ENCODE results near the gene SEPTIN12.

Gene SEPTIN12

GRCh38 chr16:4783251-4783950 is 4.7 kb downstream of the SEPTIN12 start:
- no peak for DNase-seq

GRCh38 chr16:4780235-4780634 is 7.9 kb downstream of the SEPTIN12 start:
- DNase-seq, result no peak

DNA sequence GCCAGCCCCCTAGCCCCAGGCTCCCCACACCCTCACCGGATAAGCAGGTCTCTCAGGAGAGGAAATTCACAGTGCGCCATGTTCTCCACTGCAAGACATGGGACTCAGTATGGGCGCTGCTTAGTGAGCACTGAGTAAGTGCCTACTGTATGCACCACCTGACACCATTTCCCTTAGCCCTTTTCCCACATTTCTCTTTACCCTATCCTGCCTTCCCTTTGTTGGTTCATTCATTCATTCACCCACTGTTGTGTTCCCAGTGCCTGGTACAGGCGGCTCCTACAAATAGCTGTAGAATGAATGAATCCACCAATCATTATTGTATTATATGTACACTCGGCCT is 10.1 kb downstream of the SEPTIN12 start:
- DNase-seq, result no peak

- DNase-seq, result no peak
These were observed 10.7 kb downstream of the SEPTIN12 start for GRCh38 chr16:4777339-4778049.

DNA sequence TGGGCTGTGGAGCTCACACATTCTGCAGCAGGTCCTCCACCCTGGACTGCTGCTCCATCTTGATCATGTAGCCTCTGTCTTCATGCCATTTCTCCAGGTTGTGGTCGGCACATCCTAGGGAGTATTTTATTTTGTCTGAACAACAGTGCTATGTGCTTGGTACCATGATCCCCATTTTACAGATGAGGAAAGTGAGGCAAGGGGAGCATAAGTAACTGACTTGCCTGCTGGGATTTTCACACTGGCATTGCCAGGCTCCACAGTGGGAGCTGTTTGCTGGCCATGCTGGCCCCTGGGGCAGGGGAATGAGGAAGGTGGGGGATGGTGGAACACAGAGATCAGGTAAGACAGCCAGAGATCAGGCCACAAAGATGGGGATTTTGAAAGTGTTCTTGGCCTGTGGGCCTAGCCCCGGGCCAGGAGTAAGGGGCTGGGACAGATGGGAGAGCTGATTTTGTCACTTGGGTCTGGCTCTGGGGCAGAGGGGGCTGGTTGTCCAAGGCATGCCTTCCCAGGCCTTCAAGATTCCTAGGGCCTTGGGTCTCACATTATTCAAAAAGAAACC is 11.9 kb downstream of the SEPTIN12 start:
- no peak for DNase-seq

DNA sequence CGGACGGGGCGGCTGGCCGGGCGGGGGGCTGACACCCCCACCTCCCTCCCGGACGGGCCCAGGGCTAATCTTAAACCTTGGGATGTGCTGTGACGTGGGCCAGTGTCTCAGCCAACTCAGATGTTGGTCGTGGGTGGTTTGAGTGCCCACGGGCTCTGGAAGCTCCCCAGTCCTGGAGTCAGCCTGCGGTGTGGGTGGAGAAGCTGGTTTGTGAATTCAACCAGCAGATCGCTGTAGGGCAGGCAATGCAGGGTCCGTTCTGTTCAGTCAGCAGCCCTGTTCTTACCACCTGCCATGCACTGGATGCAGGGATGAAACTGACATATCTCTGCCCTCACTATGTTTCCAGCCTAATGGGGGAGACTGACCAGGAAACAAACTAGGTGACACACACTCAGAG is 13.1 kb downstream of the SEPTIN12 start:
- no peak for DNase-seq

GRCh38 chr16:4772351-4772750 is 15.8 kb downstream of the SEPTIN12 start:
- DNase-seq, result no peak

- DNase-seq, result no peak
These were observed 16.5 kb downstream of the SEPTIN12 start for GRCh38 chr16:4771646-4772045.

GRCh38 chr16:4769306-4769638 is 18.9 kb downstream of the SEPTIN12 start:
- DNase-seq, result no peak

GRCh38 chr16:4768549-4769305 is 19.4 kb downstream of the SEPTIN12 start:
- DNase-seq, result peak; percentile 58

- no peak for DNase-seq
These were observed 20.1 kb downstream of the SEPTIN12 start for GRCh38 chr16:4767872-4768548.

DNA sequence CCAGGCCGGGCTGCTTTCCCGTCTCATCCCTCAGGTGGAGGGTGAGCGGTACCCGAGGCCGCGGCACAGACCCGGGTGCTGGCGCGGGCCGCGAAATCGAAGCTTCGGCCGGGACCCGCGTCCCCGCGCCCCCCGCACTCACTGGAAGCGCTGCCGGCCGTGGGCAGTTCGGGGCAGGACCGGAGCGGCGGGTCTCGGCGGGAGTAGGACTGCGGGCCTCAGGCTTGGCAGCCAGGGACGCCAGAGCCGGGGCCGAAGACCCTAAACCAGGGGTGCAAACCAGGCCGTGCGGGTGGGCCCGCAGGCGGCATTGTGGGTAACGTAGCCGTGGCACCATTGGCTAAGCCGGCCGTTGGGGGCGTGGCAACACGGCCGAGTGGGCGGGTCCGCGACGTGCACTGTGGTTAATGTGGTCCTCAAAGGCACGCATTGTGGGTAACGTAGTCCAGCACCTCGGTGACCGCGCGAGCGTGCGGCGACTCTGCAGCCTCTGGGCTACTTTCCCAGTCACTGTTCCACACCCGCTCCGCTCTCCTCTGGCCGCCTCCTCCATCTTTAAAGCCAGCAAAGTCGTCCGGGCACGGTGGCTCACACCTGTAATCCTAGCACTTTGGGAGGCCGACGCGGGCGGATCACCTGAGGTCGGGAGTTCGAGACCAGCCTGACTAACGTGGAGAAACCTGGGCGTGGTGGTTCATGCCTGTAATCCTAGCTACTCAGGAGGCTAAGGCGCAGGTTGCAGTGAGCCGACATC is 21.1 kb downstream of the SEPTIN12 start, which contains the start of gene ZNF500:
Gene ZNF500, minus strand, starts transcription at position 288 of the 754 bp plus-strand sequence. CDS start 1,184 bp downstream, outside the sequence.
- peak; percentile 91 for DNase-seq

DNA sequence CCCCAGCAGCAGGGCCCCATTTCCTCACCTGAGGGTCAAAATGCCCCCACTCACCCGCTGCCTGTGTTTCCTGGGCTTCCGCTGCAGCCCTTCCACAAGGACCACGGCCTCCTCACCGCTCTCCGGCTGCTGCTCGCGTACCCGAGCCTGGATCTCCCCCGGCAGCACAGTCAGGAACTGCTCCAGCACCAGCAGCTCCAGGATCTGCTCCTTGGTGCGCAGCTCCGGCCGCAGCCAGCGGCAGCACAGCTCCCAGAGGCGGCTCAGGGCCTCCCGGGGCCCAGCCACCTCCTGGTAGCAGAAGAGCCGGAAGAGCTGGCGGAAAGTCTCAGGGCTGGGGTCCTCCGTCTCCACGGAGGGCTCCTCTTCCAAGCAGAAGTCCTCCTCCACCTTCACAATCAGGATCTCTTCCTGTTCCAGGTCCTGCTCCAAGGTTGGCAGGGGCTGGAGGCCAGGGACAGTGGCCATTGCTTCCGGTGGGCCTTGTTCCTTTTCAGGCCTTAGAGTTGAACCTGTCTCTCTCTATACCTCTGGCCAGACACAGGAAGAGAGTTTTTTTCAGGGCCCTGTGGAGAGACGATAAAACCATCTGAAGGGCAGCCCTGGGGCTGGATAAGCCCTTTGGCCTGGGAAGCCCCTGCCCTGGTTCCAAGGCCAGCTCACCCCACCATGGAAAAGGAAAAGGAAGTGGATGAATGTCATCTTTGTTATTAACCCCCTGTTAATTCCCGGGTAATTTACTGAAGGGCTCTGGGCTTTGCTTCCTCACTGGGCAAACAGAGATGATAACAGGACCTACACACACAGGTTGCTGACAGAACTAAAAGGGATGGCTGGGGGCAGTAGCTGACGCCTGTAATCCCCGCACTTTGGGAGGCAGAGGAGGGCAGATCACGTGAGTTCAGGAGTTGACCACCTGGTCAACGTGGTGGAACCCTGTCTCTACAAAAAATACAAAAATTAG is 22.4 kb downstream of the SEPTIN12 start:
- DNase-seq, result no peak

GRCh38 chr16:4763791-4764190 is 24.4 kb downstream of the SEPTIN12 start:
- DNase-seq, result no peak

GRCh38 chr16:4762205-4762604 is 25.9 kb downstream of the SEPTIN12 start:
- no peak for DNase-seq

DNA sequence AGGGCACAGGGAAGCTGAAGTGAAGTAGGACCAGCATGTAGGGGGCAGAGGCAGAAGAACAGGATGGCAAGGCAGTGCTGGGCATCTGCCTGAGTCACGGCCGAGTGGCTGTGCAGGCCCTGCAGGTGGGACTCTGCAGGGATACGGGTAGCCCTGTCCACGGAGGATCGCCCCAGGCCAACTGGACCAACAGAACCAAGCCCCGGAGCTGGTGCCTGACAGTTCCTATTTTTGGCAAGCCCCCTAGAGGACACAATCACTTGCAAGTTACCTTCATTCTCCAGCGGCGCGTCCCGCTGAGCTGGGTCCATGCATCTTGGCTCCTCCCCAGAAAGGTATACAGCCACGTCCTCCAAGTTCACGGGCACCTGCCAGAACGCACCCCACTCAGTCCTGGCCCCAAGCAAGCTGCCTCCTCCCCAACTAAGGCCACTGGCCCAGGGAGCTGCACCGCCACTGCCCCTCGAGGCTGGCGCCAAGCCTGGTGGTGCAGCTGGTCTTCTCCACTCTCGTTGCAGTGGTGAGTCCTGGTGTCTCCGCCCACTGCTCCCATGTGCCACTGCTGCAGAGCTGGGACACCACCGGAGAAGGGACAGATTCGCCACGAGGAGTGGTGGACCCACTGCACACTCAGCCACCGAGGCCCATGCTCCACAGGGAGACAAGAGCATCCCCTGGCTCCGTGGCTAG is 27.8 kb downstream of the SEPTIN12 start:
- no peak for DNase-seq

DNA sequence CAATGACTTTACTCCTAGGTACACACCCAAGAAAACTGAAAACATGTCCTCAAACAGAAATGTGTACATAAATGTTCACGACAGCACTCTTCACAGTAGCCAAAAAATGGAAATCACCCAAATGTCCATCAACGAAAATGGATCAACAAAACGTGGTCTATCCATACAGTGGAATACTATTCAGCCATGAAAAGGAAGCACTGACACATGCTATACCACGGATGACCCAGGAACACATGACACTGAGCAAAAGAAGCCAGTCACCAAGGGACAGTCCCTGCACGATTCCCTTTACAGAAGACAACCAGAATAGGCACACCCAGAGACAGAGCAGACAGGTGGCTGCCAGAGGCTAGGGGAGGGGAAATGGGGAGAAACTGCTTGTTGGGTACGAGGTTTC is 32.5 kb downstream of the SEPTIN12 start:
- no peak for DNase-seq

GRCh38 chr16:4754865-4755264 is 33.3 kb downstream of the SEPTIN12 start:
- DNase-seq, result no peak

DNA sequence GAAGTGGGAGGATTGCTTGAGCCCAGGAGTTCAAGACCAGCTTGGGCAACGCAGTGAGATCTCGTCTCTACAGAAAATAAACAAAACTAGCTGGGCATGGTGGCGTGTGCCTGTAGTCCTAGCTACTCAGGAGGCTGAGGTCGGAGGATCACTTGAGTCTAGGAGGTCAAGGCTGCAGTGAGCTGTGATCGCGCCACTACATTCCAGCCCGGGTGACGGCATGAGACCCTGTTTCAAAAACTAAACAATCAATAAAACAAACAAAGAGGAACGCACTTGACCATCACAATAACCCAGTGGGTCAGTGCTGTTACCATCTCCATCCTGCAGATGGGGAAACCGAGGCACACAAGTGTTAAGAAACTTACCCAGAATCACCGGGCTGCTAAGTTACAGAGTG is 34.9 kb downstream of the SEPTIN12 start:
- DNase-seq, result no peak

DNA sequence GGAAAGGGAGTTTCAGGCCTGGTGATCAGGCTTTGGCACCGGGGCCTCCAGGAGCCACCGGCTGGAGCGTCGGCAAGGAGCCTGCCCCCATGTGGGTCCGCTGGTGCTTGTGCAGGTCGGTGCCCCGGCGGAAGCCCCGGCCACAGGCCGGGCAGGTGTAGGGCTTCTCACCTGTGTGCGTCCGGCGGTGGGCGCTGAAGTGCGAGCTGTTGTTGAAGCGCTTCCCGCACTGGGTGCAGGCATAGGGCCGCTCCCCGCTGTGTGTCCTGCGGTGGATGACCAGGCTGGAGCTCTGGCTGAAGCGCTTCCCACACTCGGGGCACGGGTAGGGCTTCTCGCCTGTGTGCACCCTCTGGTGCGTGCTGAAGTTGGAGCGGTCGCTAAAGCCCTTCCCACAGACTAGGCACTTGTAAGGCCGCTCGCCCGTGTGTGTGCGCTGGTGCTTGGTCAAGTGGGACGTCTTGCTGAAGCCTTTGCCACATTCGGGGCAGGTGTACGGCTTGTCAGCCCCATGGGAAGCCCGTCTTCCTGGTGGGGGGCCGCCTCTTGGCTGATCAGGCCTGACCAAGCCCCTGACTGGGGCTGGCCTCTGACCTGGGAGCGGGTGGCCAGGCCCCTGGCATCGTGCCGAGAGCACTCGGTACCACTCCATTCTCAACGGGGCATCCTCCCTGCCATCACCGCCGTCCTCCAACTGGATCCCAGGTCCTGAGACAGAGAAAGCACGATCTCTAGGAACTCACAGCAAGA is 35.6 kb downstream of the SEPTIN12 start:
- no peak for DNase-seq

All from GDM1 (cell line).